Measurements from ENCODE around the gene SPCS1. TPM values are rescaled to one million over a fixed set of nuclear protein-coding genes. Genes with fewer than 3 reads are reported as not detected.
A peak's percentile ranks its signal among the peaks of the same experiment; 100 is the strongest.

Gene SPCS1
- total and polyA plus RNA-seq, 9 of the 15 experiments (the other 6 are each of a cell fraction or from before 2014, with no cell fraction given), result 73.9 to 567 (median 127) TPM

GRCh38 chr3:52705688-52706686, at the start of gene SPCS1, which contains the start of gene GLT8D1 (continued):
- TF ChIP-seq, protein P1, sequence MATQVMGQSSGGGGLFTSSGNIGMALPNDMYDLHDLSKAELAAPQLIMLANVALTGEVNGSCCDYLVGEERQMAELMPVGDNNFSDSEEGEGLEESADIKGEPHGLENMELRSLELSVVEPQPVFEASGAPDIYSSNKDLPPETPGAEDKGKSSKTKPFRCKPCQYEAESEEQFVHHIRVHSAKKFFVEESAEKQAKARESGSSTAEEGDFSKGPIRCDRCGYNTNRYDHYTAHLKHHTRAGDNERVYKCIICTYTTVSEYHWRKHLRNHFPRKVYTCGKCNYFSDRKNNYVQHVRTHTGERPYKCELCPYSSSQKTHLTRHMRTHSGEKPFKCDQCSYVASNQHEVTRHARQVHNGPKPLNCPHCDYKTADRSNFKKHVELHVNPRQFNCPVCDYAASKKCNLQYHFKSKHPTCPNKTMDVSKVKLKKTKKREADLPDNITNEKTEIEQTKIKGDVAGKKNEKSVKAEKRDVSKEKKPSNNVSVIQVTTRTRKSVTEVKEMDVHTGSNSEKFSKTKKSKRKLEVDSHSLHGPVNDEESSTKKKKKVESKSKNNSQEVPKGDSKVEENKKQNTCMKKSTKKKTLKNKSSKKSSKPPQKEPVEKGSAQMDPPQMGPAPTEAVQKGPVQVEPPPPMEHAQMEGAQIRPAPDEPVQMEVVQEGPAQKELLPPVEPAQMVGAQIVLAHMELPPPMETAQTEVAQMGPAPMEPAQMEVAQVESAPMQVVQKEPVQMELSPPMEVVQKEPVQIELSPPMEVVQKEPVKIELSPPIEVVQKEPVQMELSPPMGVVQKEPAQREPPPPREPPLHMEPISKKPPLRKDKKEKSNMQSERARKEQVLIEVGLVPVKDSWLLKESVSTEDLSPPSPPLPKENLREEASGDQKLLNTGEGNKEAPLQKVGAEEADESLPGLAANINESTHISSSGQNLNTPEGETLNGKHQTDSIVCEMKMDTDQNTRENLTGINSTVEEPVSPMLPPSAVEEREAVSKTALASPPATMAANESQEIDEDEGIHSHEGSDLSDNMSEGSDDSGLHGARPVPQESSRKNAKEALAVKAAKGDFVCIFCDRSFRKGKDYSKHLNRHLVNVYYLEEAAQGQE (IDR thresholded peaks at IDR 0.05; ENCODE audit: borderline replicate concordance), result no peak
- TF ChIP-seq, protein P1 (CRISPR knock-in tag; IDR thresholded peaks at IDR 0.05; ENCODE audit: low read depth), result 0 out of 2 replicates have a peak, but pooled peaks have one; percentile 15
- no peak for TF ChIP-seq NFE2L1 (tag; IDR thresholded peaks at IDR 0.05; ENCODE audit: borderline replicate concordance, low read depth)
- no peak for TF ChIP-seq RAD21 (CRISPR knock-in tag; conservative IDR thresholded peaks at IDR 0.05 in 1 of 2, IDR thresholded peaks at IDR 0.05 in 1 of 2)
- no peak for TF ChIP-seq SREBF2 (CRISPR knock-in tag; IDR thresholded peaks at IDR 0.05)
- no peak for TF ChIP-seq CBX5 (IDR thresholded peaks at IDR 0.05; ENCODE audit: borderline replicate concordance, low read depth)
- peak; percentile 96 for TF ChIP-seq RFX1 (IDR thresholded peaks at IDR 0.05)
- TF ChIP-seq RBFOX2 (IDR thresholded peaks at IDR 0.05; ENCODE audit: low read depth, low read length), result peak; percentile 90
- TF ChIP-seq ZNF23 (CRISPR knock-in tag; IDR thresholded peaks at IDR 0.05), result no peak
- 0 out of 2 replicates have a peak, but pooled peaks have one; percentile 6 for TF ChIP-seq E2F3 (CRISPR knock-in tag; IDR thresholded peaks at IDR 0.05)
- peak; percentile 82 for TF ChIP-seq TFAP4 (CRISPR knock-in tag; IDR thresholded peaks at IDR 0.05; ENCODE audit: borderline replicate concordance)
- TF ChIP-seq ZKSCAN1 (IDR thresholded peaks at IDR 0.05; ENCODE audit: low read depth, low read length), result peak; percentile 92
- no peak for TF ChIP-seq ELK1 (CRISPR knock-in tag; IDR thresholded peaks at IDR 0.05)
- TF ChIP-seq, protein P2, sequence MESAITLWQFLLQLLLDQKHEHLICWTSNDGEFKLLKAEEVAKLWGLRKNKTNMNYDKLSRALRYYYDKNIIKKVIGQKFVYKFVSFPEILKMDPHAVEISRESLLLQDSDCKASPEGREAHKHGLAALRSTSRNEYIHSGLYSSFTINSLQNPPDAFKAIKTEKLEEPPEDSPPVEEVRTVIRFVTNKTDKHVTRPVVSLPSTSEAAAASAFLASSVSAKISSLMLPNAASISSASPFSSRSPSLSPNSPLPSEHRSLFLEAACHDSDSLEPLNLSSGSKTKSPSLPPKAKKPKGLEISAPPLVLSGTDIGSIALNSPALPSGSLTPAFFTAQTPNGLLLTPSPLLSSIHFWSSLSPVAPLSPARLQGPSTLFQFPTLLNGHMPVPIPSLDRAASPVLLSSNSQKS (CRISPR knock-in tag; IDR thresholded peaks at IDR 0.05), result no peak
- no peak for TF ChIP-seq POLR2AphosphoS2 (IDR thresholded peaks at IDR 0.05; ENCODE audit: low read length)
- TF ChIP-seq ARID2 (IDR thresholded peaks at IDR 0.05), result no peak

All from K562 (cell line).